HG03108 (cell line): ENCODE data around the gene MLLT10.

Experiments
- ATAC-seq: cut with Tn5 transposase; IDR thresholded peaks from one replicate; pipeline ENCODE4 v1.9.1; 2021; ENCODE audit warnings: moderate library complexity; ENCODE audit not compliant: unreplicated experiment

MLLT10 gene

GRCh38 chr10:21501091-21501490 is 32.9 kb upstream of the MLLT10 start:
- ATAC-seq, result no peak

DNA sequence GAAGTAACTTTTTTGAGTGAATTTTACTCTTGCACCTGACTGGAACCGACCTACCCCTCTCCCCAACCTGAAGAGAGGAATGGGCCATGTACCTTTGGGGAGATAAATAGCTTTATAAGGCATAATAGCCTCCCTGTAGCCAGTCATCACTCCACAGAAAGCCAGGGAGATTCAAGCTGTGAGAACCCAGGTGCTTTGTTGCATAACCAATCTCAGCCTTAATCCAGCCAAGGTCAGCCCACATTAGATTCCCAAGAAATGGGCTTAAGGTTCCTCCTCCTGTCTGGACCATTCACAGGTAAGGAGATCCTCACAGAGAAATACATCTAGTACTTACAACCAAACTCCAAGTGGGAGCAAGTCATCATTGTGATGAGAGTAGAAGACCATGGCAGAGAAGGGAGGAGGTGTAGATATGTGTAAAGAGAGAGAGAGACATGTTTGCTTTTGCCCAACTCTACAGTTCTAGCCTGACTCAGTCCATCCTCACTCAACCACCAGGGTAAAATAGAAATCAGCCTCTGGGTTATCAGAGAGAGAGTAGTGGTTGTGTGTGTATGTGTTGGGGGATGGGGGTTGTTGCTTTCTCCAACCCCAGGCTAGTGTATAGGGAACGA is 32.2 kb upstream of the MLLT10 start:
- ATAC-seq, result no peak

DNA sequence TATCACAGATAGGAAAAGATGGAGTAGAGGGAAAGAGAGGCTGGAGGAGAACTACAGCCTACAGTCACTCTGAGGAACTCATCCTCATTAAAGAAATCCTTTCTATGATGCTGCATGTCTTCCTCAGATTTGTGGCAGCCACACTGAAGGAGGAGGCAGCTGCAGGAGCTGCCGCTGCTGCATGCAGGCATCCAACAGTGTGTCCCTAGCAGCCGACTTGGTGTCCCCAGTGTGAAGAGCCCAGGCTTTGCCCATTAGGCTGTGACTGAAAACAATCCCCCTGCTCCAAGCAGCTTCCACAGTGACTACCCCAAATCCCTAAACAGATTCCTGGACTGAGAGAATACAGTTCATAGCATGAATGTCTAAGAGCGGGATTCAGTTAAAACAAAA is 31.7 kb upstream of the MLLT10 start:
- no peak for ATAC-seq

- no peak for ATAC-seq
Observed at GRCh38 chr10:21503542-21503941, 30.5 kb upstream of the MLLT10 start.

GRCh38 chr10:21505711-21506278 is 28.2 kb upstream of the MLLT10 start:
- no peak for ATAC-seq

GRCh38 chr10:21506351-21506750 is 27.7 kb upstream of the MLLT10 start:
- no peak for ATAC-seq

DNA sequence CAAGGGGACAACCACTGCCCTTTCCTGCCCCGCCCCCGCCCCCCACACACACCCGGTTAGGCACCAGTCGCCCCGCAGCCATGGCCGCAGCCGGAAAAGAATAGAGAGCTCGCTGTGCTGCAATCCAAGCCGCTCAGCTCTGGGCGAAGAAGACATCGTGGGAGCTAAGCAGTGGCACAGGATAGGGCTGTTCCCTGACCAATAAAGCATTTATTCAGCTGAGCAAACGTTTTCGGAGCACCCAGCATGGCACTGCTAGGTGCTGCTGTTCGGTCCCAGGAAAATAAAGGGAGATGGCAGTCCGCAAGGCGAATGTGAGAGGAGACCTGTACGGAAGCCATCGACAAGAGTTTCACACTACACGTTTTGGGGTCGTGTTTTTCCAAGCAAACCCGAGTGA is 26.9 kb upstream of the MLLT10 start:
- ATAC-seq, result no peak

- ATAC-seq, result no peak
Observed at GRCh38 chr10:21508706-21509331, 25.2 kb upstream of the MLLT10 start.

GRCh38 chr10:21509341-21510240 is 24.4 kb upstream of the MLLT10 start:
- ATAC-seq, result no peak

DNA sequence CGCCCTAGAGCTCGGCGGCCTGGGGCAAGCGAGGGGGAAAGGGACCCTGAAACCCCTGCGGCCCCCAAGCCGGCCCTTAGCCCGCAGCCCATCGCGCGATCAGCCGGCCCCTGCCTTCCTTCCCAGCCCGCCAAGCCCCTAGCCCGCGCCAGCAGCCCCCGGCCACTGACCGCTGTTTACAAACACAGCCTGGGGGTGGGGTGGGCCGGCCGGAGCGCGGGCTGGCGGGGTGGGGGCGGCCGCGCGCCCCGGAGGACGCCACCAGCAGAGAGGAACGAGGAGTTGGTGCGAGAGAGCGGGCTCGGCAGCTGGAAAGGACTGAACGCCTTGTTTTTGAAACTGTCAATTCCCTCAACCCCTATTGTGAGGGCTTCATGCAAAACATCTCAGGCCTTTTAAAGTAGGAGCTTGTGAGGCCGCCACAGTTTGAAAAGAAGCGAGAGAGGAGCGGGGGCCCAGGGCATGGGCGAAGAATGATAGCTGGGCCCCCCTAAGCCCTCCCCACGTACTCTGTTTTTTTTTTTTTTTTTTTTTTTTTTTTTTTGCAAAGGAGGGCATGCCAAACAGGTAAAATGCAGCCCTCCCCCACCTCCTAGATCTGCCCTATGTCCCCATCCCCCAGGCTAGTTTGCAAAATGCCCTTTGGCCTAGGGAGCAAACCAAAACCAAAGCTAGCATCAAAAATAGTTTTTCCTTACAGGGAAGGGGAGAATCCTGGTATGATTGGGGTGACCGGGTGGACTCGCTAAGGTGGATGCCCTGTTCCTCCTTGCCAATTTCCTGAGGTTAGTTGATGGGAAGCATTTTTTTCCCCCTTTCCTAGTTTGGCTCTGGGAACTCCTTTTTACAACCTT is 23.6 kb upstream of the MLLT10 start:
- ATAC-seq, result no peak

DNA sequence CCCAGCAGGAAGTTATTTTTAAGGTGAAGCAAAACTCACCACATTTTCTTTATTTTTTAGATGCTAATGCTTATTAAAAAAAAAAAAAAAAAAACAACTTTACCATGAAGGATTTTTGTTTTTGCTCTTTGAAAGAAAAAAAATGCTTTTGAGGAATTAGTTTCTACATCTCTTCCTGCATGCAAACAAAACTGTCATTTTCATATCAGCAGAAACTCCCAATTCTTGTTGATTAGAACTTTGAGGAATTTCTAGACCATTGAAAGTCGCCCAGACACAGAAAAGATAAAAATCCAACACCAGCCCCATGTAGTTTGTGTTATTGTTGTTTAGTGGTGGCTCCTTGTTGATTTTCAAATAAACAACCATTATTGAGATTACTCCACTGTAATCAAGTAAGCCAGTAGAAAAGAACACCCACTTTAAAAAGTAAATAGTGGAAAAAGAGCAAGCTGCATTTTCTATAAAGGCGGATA is 22.9 kb upstream of the MLLT10 start:
- ATAC-seq, result no peak

- no peak for ATAC-seq
Observed at GRCh38 chr10:21511946-21512572, 22.0 kb upstream of the MLLT10 start.

DNA sequence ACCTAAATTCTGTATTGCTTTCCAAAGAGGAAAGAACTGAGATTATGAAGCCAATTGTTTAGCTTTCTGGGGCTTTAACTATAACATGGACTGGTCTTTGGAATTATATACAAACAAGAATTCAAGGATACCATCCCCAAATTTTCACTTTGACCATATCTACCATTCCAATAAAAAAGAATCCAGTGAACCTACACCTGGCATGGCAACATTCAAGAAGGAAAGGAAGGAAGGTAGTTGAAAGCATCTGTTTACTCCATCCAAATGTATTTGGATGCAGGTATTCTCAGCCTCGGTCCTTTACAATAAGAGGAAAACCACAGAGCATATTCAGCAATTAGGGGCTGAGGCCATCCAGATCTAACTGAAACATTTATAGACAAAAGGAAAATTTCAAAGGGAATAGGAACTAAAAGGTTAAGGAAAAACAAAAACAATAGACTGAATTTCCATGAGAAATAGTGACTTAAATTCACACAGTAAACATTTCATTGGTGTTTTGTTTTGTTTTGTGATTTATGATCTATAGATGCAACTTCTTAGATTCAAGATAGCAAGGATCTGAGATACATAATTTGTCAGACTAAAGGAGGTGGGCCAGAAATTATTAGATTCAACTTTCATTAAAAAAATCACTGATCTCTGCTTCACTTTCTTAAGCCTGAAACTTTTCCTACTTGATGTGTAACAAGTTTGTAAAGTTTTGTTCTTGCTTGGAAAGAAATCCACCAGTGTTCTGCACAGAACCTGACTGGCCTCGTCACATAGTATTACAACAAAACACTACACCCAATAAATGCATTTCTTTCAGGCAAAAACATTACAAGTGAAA is 21.2 kb upstream of the MLLT10 start:
- ATAC-seq, result no peak

DNA sequence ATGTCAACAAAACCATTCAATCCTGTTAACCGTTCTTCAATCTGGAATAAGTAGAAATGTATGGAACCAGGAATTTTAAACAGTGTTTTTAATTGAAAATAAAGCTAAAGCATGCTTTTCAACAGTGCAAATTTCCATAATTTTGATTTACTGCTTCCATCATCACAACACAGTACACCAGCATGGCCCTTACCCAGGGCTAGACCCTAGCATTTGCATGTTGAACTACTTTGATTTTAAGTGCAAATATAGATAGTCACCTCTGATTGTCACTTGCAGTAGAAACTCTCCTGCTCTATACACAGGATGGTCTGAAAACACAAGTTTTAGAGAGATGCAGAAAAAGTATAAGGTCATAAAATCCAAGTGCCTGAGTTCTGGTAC is 20.6 kb upstream of the MLLT10 start:
- no peak for ATAC-seq

- no peak for ATAC-seq
Observed at GRCh38 chr10:21514129-21514817, 19.8 kb upstream of the MLLT10 start.

DNA sequence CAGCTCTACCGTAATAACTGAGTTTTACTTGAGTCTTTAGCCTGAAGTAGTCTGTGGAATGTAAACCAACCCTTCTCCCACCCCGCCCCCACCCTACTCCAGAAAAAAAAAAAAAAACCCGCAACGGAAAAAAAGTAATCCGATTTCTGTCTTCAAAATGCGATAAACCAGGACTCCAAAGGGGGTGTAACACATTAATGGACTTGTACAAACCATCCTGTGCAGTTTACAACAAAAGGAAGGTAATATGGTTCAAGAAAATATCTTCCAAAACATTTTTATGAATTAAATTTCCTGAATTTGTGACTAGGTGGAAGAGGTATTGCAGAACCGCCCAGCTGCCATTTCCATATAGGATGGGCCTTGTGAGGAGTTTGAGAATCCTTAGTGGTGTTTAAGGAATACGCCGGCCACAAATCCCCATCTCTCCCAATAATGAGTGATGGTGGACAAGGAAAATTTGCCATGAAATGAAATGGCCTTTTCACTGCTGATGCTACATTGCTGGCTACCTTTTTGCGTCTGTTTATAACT is 19.1 kb upstream of the MLLT10 start:
- ATAC-seq, result no peak

- no peak for ATAC-seq
Observed at GRCh38 chr10:21515361-21516241, 18.4 kb upstream of the MLLT10 start.
